Measurements from ENCODE around the gene CD302.
"Not testable (repeated sequence)": the region's sequence is repeated elsewhere in the genome, so short reads cannot be mapped to it uniquely, and the experiment has no call there.

The CD302 gene, protein sequence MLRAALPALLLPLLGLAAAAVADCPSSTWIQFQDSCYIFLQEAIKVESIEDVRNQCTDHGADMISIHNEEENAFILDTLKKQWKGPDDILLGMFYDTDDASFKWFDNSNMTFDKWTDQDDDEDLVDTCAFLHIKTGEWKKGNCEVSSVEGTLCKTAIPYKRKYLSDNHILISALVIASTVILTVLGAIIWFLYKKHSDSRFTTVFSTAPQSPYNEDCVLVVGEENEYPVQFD

DNA sequence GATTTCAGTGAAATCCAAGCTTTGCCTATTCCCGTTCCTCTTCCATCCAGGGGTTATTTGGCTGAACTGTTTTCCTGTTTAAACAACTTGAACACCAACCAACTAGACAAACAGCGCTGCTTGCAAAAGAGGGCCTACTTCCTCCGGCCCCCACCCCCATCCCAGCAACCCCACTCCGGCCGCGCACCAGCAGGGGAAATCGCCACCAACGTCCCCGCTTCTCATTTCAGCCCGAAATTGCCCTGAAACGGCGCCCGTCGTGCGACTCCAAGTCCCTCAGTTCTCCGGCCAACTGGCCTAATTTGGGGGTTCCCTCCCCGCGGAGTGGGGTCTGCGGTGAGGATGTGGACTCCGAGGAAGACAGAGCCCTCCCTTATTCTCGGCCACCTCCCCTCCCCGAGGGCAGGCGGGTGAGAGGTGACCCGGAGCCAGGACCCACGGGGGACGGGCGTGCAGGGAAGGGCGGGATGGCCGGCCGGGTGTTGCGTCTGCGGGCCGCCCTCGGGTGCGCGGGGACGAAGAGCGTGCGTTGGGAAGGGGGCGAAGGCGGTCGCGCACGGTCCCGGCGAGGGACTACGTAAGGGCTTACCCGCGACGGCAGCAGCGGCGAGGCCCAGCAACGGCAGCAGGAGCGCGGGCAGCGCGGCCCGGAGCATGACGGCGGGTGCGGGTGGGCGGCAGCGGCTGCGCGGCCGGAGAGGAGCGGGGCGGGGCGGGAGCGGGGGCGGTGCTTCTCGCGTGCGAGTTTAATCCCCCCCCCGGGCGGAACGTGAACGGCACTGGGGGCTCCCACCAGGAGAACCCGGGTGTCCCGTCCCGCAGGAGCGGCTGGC, at the start of gene CD302:
Gene CD302, minus strand, starts transcription at position 666 of the 833 bp plus-strand sequence. Its CDS starts 10 bp downstream, at position 656.
- Mint-ChIP-seq H3K27me3 (peaks cover 21% of the 10 kb centered on the region), H3K36me3 (peaks cover 37% of the 10 kb centered on the region), H3K4me3 (peak within 1 kb of the TSS; percentile 68), H3K4me1 (peaks cover 26% of the 10 kb centered on the region), H3K27ac (peak within 1 kb of the TSS; percentile 65), H3K9me3 (no peaks in the 10 kb centered on the region)
- peak; percentile 71 for ATAC-seq

DNA sequence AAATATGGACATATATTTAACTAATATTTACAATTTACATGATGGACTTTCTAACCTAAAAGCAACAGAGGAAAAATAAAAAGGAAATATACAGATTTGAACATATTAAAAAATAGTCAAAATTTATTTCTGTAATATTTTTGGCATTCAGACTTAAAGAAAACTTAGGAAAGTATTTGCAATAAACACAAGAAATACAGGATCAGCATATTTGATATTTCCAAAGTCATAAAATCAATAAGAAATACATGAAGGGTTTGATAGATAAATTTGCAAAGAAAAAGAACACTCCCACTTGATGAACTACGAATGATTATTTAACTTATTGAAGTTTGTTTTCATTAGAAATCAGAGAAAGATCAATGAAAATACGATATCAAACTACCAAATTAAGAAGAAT, 48.6 kb upstream of the CD302 start:
- Mint-ChIP-seq H3K4me1 (no peaks in the 10 kb centered on the region), H3K4me3 (no peak overlapping the region), H3K27ac (no peak overlapping the region), H3K27me3 (no peaks in the 10 kb centered on the region), H3K9me3 (no peaks in the 10 kb centered on the region), H3K36me3 (peaks cover 71% of the 10 kb centered on the region)
- no peak for ATAC-seq

GRCh38 chr2:159840616-159841015, 42.6 kb upstream of the CD302 start:
- Mint-ChIP-seq H3K9me3 (no peaks in the 10 kb centered on the region), H3K36me3 (peaks cover 66% of the 10 kb centered on the region), H3K27me3 (no peaks in the 10 kb centered on the region), H3K4me3 (no peak overlapping the region), H3K27ac (no peak overlapping the region), H3K4me1 (no peaks in the 10 kb centered on the region)
- no peak for ATAC-seq

GRCh38 chr2:159832858-159833257, 34.9 kb upstream of the CD302 start:
- H3K27ac Mint-ChIP-seq: peak overlapping the region; percentile 54
- H3K4me1 Mint-ChIP-seq: no peaks in the 10 kb centered on the region
- H3K4me3 Mint-ChIP-seq: no peak overlapping the region
- no peaks in the 10 kb centered on the region for H3K9me3 Mint-ChIP-seq
- peaks cover 75% of the 10 kb centered on the region for H3K36me3 Mint-ChIP-seq
- no peaks in the 10 kb centered on the region for H3K27me3 Mint-ChIP-seq
- ATAC-seq: peak; percentile 59

GRCh38 chr2:159832026-159832425, 34.0 kb upstream of the CD302 start:
- H3K9me3 Mint-ChIP-seq: no peaks in the 10 kb centered on the region
- H3K4me1 Mint-ChIP-seq: no peaks in the 10 kb centered on the region
- ATAC-seq: no peak
- no peak overlapping the region for H3K4me3 Mint-ChIP-seq
- H3K27ac Mint-ChIP-seq: no peak overlapping the region
- H3K27me3 Mint-ChIP-seq: no peaks in the 10 kb centered on the region
- peaks cover 75% of the 10 kb centered on the region for H3K36me3 Mint-ChIP-seq

- H3K36me3 Mint-ChIP-seq: peaks cover 92% of the 10 kb centered on the region
- H3K27me3 Mint-ChIP-seq: no peaks in the 10 kb centered on the region
- peaks cover 5% of the 10 kb centered on the region for H3K4me1 Mint-ChIP-seq
- H3K9me3 Mint-ChIP-seq: no peaks in the 10 kb centered on the region
- H3K27ac Mint-ChIP-seq: no peak overlapping the region
- no peak overlapping the region for H3K4me3 Mint-ChIP-seq
- ATAC-seq: no peak
These were observed 31.4 kb upstream of the CD302 start for GRCh38 chr2:159829376-159829775.

GRCh38 chr2:159828738-159829137, 30.7 kb upstream of the CD302 start:
- Mint-ChIP-seq H3K36me3 (peaks cover 94% of the 10 kb centered on the region), H3K27ac (no peak overlapping the region), H3K27me3 (no peaks in the 10 kb centered on the region), H3K4me1 (peaks cover 11% of the 10 kb centered on the region), H3K4me3 (no peak overlapping the region), H3K9me3 (no peaks in the 10 kb centered on the region)
- no peak for ATAC-seq

- H3K4me3 Mint-ChIP-seq, ATAC-seq, H3K27ac Mint-ChIP-seq, H3K9me3 Mint-ChIP-seq, H3K27me3 Mint-ChIP-seq: not testable (repeated sequence)
- Mint-ChIP-seq H3K36me3 (peaks cover 93% of the 10 kb centered on the region), H3K4me1 (peaks cover 11% of the 10 kb centered on the region)
These were observed 24.4 kb upstream of the CD302 start for GRCh38 chr2:159822478-159822833.

GRCh38 chr2:159821775-159822477, 23.9 kb upstream of the CD302 start:
- Mint-ChIP-seq H3K4me1 (peaks cover 11% of the 10 kb centered on the region), H3K36me3 (peaks cover 93% of the 10 kb centered on the region)
- not testable (repeated sequence) for H3K27ac Mint-ChIP-seq, ATAC-seq, H3K27me3 Mint-ChIP-seq, H3K4me3 Mint-ChIP-seq, H3K9me3 Mint-ChIP-seq

- no peak overlapping the region for H3K4me3 Mint-ChIP-seq
- H3K27ac Mint-ChIP-seq: no peak overlapping the region
- H3K4me1 Mint-ChIP-seq: peaks cover 2% of the 10 kb centered on the region
- H3K27me3 Mint-ChIP-seq: no peaks in the 10 kb centered on the region
- peaks cover 78% of the 10 kb centered on the region for H3K36me3 Mint-ChIP-seq
- no peak for ATAC-seq
- H3K9me3 Mint-ChIP-seq: no peaks in the 10 kb centered on the region
These were observed 20.9 kb upstream of the CD302 start for GRCh38 chr2:159818940-159819339.

DNA sequence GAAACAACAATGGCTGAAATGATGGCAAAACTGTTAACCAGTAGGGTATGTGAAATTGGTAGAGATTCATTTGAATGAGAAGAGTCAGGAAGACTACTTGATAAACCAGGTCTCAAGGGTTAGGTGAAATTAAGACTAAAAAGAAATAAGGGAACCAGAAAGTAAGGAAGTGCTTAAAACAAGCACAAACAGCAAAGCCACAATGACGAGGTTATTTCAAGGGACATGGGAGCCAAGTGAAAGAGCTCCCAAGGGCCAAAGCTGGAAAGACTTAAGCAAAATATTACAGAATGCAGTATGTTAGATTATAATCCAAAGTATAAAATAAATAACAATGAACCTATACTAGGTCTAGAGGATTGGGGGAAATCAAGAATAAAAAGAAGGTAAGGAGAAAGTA, 19.3 kb upstream of the CD302 start:
- H3K36me3 Mint-ChIP-seq: peaks cover 78% of the 10 kb centered on the region
- no peaks in the 10 kb centered on the region for H3K9me3 Mint-ChIP-seq
- ATAC-seq: no peak

DNA sequence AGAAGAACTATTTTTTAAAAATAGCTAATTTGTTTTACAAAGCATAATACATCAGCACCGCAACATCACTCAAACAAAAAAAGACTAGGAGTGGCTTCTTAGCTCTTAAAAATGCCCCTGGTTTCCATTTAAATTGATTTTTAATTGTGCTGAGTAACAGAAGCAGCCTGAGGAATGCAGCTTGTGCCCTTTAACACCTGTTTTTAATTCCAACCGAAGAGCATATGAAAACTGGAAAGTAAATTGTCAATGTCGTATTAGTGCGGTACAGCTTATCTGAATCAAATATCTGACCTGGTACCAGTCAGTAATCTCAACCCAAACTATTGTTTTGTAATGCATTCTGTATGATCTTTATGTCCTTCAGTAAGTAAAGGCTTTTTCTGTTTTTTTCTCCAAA, 13.2 kb upstream of the CD302 start:
- Mint-ChIP-seq H3K9me3 (no peaks in the 10 kb centered on the region), H3K4me3 (no peak overlapping the region), H3K36me3 (peaks cover 67% of the 10 kb centered on the region), H3K27me3 (no peaks in the 10 kb centered on the region), H3K4me1 (no peaks in the 10 kb centered on the region), H3K27ac (no peak overlapping the region)
- ATAC-seq: no peak

More for the DNA sequence above, 19.3 kb upstream of the CD302 start:
- Mint-ChIP-seq H3K4me1 (no peaks in the 10 kb centered on the region), H3K27me3 (no peaks in the 10 kb centered on the region), H3K4me3 (no peak overlapping the region), H3K27ac (no peak overlapping the region)

DNA sequence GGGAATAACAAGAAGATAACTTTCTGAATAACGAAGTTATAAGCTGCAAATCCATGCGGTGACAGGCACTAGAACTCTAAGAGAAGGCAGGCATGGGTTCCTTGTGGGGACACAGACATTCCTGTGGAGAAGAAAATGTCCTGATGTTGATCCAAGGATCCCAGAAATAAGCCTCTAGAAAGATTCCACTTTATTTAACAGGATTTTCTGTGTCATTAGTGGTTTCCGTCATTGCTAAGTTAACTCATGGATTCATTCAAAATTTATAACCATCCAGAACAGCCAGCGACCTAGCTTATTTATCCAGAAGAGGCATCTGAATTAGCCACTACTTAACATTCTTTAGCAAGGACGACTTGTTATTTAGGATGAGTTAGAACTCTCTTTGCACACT, 10.0 kb upstream of the CD302 start:
- no peaks in the 10 kb centered on the region for H3K4me1 Mint-ChIP-seq
- H3K9me3 Mint-ChIP-seq: no peaks in the 10 kb centered on the region
- H3K36me3 Mint-ChIP-seq: peaks cover 69% of the 10 kb centered on the region
- H3K27me3 Mint-ChIP-seq: no peaks in the 10 kb centered on the region
- H3K27ac Mint-ChIP-seq: no peak overlapping the region
- no peak for ATAC-seq
- no peak overlapping the region for H3K4me3 Mint-ChIP-seq

DNA sequence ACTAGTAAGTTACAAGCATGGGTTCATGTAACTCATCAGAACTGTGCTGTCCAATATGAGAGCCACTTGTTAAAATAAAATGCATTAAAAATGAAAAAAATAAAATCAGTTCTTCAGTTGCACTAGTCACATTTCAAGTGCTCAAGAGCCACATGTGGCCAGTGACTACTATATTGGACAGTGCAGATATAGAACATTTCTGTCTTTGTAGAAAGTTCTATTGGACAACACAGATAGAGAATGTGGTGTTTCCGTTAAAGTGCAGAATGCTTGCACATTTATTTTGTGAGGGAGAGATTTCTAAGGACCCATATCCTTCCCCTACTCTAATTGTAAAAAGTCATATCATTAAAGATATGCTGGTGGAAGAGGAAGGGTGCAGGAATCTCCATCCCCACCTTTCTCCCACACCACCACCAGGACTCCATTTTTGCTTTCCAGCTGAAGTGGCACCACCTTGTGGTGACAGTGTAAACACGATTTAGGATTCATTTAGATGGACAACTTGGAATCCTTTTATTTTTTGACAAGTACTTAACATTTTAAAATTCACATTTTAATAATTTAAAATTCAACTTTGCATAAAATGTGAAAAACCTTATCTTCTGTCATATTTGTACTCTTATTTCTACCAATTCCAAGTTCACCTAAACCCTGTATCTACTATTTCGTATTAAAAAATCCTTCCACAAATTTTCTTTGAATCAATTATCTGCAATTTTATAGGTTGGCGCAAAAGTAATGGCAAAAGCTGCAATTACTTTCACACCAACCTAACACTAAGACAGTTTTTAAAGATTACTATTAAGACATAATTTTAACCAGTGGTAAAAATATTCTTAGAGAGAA, 9.4 kb upstream of the CD302 start:
- no peak overlapping the region for H3K4me3 Mint-ChIP-seq
- H3K27me3 Mint-ChIP-seq: no peaks in the 10 kb centered on the region
- peaks cover 68% of the 10 kb centered on the region for H3K36me3 Mint-ChIP-seq
- peaks cover 5% of the 10 kb centered on the region for H3K4me1 Mint-ChIP-seq
- no peak overlapping the region for H3K27ac Mint-ChIP-seq
- H3K9me3 Mint-ChIP-seq: no peaks in the 10 kb centered on the region
- ATAC-seq: no peak

GRCh38 chr2:159804941-159805340, 6.9 kb upstream of the CD302 start:
- ATAC-seq: no peak
- Mint-ChIP-seq H3K4me3 (no peak overlapping the region), H3K27me3 (no peaks in the 10 kb centered on the region), H3K36me3 (peaks cover 68% of the 10 kb centered on the region), H3K9me3 (no peaks in the 10 kb centered on the region), H3K27ac (no peak overlapping the region), H3K4me1 (peaks cover 13% of the 10 kb centered on the region)
